Measurements from ENCODE around the gene DHRS13.

- no peak for TF ChIP-seq GATA3 (IDR thresholded peaks at IDR 0.05; ENCODE audit: low read depth, low read length)
- TF ChIP-seq GATA2 (IDR thresholded peaks at IDR 0.05; ENCODE audit: low read depth, low read length): no peak
Observed at GRCh38 chr17:28904800-28905199, 1.9 kb upstream of the DHRS13 start.
